ENCODE measurements around the gene BAK1.

BAK1 gene

GRCh38 chr6:33579828-33580714 is at the start of gene BAK1:
TSS of gene BAK1 (minus strand) at chr6:33580276. CDS start at chr6:33577604, 2,672 bp downstream.
- DNase-seq (ENCODE audit: low read depth), result peak; percentile 93

GRCh38 chr6:33628401-33628964 is 48.4 kb upstream of the BAK1 start:
- no peak for DNase-seq (ENCODE audit: low read depth)

- no peak for DNase-seq (ENCODE audit: low read depth)
Observed at GRCh38 chr6:33627876-33628275, 47.8 kb upstream of the BAK1 start.

GRCh38 chr6:33624856-33625255 is 44.8 kb upstream of the BAK1 start:
- DNase-seq (ENCODE audit: low read depth), result no peak

- no peak for DNase-seq (ENCODE audit: low read depth)
Observed at GRCh38 chr6:33623895-33624381, 43.9 kb upstream of the BAK1 start.

GRCh38 chr6:33622456-33623431 is 42.7 kb upstream of the BAK1 start:
- peak; percentile 69 for DNase-seq (ENCODE audit: low read depth)

GRCh38 chr6:33621711-33622388 is 41.8 kb upstream of the BAK1 start:
- DNase-seq (ENCODE audit: low read depth), result peak; percentile 70

GRCh38 chr6:33620856-33621710 is 41.0 kb upstream of the BAK1 start, which contains the start of gene ITPR3:
TSS of gene ITPR3 (plus strand) at chr6:33621322. CDS start at chr6:33621603, 281 bp downstream.
- DNase-seq (ENCODE audit: low read depth), result peak; percentile 80

- peak; percentile 71 for DNase-seq (ENCODE audit: low read depth)
Observed at GRCh38 chr6:33620158-33620855, 40.2 kb upstream of the BAK1 start.

GRCh38 chr6:33619166-33619840 is 39.2 kb upstream of the BAK1 start:
- peak; percentile 40 for DNase-seq (ENCODE audit: low read depth)

- no peak for DNase-seq (ENCODE audit: low read depth)
Observed at GRCh38 chr6:33616913-33617312, 36.8 kb upstream of the BAK1 start.

GRCh38 chr6:33616113-33616512 is 36.0 kb upstream of the BAK1 start:
- DNase-seq (ENCODE audit: low read depth), result no peak

GRCh38 chr6:33613795-33614168 is 33.7 kb upstream of the BAK1 start:
- DNase-seq (ENCODE audit: low read depth), result peak; percentile 92

GRCh38 chr6:33613146-33613794 is 33.2 kb upstream of the BAK1 start:
- peak; percentile 84 for DNase-seq (ENCODE audit: low read depth)

- no peak for DNase-seq (ENCODE audit: low read depth)
Observed at GRCh38 chr6:33610779-33611732, 31.0 kb upstream of the BAK1 start.

GRCh38 chr6:33610067-33610466 is 30.0 kb upstream of the BAK1 start:
- peak; percentile 71 for DNase-seq (ENCODE audit: low read depth)

- peak; percentile 95 for DNase-seq (ENCODE audit: low read depth)
Observed at GRCh38 chr6:33609528-33609927, 29.5 kb upstream of the BAK1 start.

- no peak for DNase-seq (ENCODE audit: low read depth)
Observed at GRCh38 chr6:33609019-33609418, 28.9 kb upstream of the BAK1 start.

All from ELR (cell line).